Hepatocyte (in vitro differentiated cells): ENCODE results near the gene MYO18B.

ENCODE experiments used
- CTCF ChIP-seq: fragments of 200-600 bp; sonication (generic); IDR thresholded peaks from 2 replicates; pipeline ENCODE4 v1.5.1; 2016; ENCODE audit warnings: antibody characterized with exemption, mild to moderate bottlenecking; ENCODE audit not compliant: poor library complexity
- EZH2 ChIP-seq: fragments of 200-600 bp; sonication (generic); IDR thresholded peaks from 2 replicates; pipeline ENCODE4 v1.6.1; 2016; ENCODE audit warnings: antibody characterized with exemption, mild to moderate bottlenecking, borderline replicate concordance
- EZH2phosphoT487 ChIP-seq: fragments of 200-600 bp; sonication (generic); IDR thresholded peaks from one replicate; pipeline ENCODE4 v1.6.1; 2018; ENCODE audit warnings: antibody characterized with exemption, mild to moderate bottlenecking, low read depth, moderate library complexity; ENCODE audit not compliant: unreplicated experiment, severe bottlenecking

GRCh38 chr22:25908755-25909154 lies 166.8 kb downstream of the MYO18B start:
- TF ChIP-seq CTCF (no peak), EZH2 (no peak), EZH2phosphoT487 (no peak)
